Activated CD4-positive, alpha-beta T cell treated with anti-CD3 and anti-CD28 coated beads for 36 hours (primary cell): Measurements from ENCODE around the gene TTLL9. TPM values are rescaled to one million over a fixed set of nuclear protein-coding genes. Genes with fewer than 3 reads are reported as not detected.
"Not testable (repeated sequence)": the region's sequence is repeated elsewhere in the genome, so short reads cannot be mapped to it uniquely, and the experiment has no call there.

Experiments
- ATAC-seq: fragments of 200-7000 bp; cut with Tn5 transposase; one replicate; pipeline ENCODE4 v1.10.0; 2021; ENCODE audit warnings: mild to moderate bottlenecking, moderate library complexity
- CTCF ChIA-PET: fragments of 350-600 bp; sonication (Branson Sonifier 250); formaldehyde crosslinking; loops from one replicate; lab custom pipeline; 2021; ENCODE audit warnings: antibody characterized with exemption; lab: Charles Lee
- POLR2A ChIA-PET: fragments of 350-600 bp; sonication (Branson Sonifier 250); formaldehyde crosslinking; loops from one replicate; lab custom pipeline; 2021; ENCODE audit warnings: antibody characterized with exemption, inconsistent platforms; lab: Charles Lee
- DNase-seq: peaks from one replicate; pipeline ENCODE4 v3.0.0-alpha.2; 2020
- H3K27ac Mint-ChIP-seq: one replicate; pipeline ENCODE4 v1.8.0; 2021; ENCODE audit warnings: mixed read lengths
- H3K27me3 Mint-ChIP-seq: one replicate; pipeline ENCODE4 v1.8.0; 2021; ENCODE audit warnings: mixed read lengths
- H3K36me3 Mint-ChIP-seq: one replicate; pipeline ENCODE4 v1.8.0; 2021; ENCODE audit warnings: low read depth, mixed read lengths
- H3K4me1 Mint-ChIP-seq: one replicate; pipeline ENCODE4 v1.8.0; 2021; ENCODE audit warnings: mixed read lengths
- H3K4me3 Mint-ChIP-seq: one replicate; pipeline ENCODE4 v1.8.0; 2021; ENCODE audit warnings: mild to moderate bottlenecking, moderate library complexity, mixed read lengths
- H3K9me3 Mint-ChIP-seq: one replicate; pipeline ENCODE4 v1.8.0; 2021; ENCODE audit warnings: low read depth, mixed read lengths
- intact Hi-C, 2 experiments: fragments of 100-400 bp; cut with DNase I in 1 of 2; cut with micrococcal nuclease in 1 of 2; formaldehyde crosslinking; loops; one replicate each; pipeline versions ENCODE4 v1.14.2 to v1.15.1; 2022 to 2024; cut with DNase I, micrococcal nuclease
- total RNA-seq, 2 experiments: library from RNA; stranded (reverse); gene quantifications; one replicate each; pipeline ENCODE4 v1.2.3, GENCODE V29; 2021

The TTLL9 gene
- total RNA-seq, 2 experiments from 2014 or later, result not detected

DNA sequence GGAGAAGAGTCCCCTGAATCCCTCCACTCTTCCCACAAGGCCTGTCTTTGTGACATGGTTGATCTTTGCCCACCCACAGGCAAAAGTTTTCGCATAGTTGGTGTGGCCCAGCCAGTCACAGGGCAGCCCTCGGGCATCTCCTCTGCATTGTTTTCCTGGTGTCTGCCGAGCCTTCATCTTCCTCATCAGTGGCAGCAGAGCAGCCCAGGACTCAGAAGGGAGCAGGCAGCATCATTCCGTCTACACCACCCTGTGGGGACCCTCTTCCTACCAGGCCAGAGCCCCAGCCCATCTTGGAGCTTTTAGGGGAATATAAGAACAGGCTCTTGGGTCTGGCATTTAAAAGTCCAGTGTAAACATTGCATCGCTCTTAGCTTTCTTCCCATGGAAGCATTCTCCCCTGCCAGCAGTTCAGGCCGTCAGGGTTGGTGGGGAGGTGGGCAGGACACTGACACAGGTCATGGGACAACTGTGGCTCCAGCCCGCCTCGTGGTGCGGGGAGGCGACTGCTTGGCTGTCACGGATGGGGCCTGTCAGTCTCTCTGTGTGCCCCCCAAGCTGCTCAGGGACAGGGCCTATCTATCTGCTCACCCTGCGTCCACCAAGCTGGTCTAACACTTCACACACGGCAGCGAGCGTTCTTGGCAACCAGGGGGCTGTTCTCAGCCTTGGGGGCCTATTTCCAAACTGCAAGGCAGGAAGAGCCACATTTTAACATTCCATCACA lies 43.2 kb downstream of the TTLL9 start:
- Mint-ChIP-seq H3K4me3 (no peak overlapping the region), H3K27ac (no peak overlapping the region)
- POLR2A ChIA-PET, result no interaction called here

DNA sequence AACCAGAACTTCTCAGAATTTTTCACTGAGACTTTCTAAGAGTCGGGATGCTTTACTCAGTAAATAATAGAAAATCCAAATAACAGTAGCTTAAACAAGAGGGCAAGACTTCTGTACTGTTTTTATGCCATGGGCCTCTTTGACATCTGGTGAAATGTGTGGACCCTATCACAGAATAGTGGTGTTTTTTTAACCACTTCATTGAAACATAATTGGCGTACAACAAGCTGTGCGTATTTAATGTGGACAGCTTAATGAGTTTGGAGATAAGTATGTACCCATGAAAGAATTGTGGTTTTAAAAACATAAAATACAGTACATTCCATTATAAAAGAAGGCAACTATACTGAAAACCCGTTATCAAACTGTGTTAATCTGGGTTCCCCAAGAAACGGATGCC lies 43.7 kb downstream of the TTLL9 start:
- intact Hi-C loops, result no loop called here
- Mint-ChIP-seq H3K4me3 (no peak overlapping the region), H3K27ac (no peak overlapping the region), H3K4me1 (no peaks in the 10 kb centered on the region), H3K27me3 (peaks cover 4% of the 10 kb centered on the region), H3K9me3 (no peaks in the 10 kb centered on the region), H3K36me3 (no peaks in the 10 kb centered on the region)
- CTCF ChIA-PET, result interaction anchor here (0.7 kb wide), 1 partner anchor 117 kb away, joined by 3 read pairs; no protein-coding TSS in a partner anchor
- POLR2A ChIA-PET, result no interaction called here
- ATAC-seq (no peak), DNase-seq (no peak)

More for the DNA sequence above, 43.2 kb downstream of the TTLL9 start:
- DNase-seq (no peak), ATAC-seq (no peak)
- H3K36me3 Mint-ChIP-seq, result no peaks in the 10 kb centered on the region
- H3K27me3 Mint-ChIP-seq, result no peaks in the 10 kb centered on the region
- H3K4me1 Mint-ChIP-seq, result no peaks in the 10 kb centered on the region
- CTCF ChIA-PET, result interaction anchor here (0.6 to 0.7 kb wide), 2 partner anchors 104 to 118 kb away, joined by 3 to 5 read pairs; no protein-coding TSS in a partner anchor
- intact Hi-C loops, result no loop called here
- no peaks in the 10 kb centered on the region for H3K9me3 Mint-ChIP-seq

DNA sequence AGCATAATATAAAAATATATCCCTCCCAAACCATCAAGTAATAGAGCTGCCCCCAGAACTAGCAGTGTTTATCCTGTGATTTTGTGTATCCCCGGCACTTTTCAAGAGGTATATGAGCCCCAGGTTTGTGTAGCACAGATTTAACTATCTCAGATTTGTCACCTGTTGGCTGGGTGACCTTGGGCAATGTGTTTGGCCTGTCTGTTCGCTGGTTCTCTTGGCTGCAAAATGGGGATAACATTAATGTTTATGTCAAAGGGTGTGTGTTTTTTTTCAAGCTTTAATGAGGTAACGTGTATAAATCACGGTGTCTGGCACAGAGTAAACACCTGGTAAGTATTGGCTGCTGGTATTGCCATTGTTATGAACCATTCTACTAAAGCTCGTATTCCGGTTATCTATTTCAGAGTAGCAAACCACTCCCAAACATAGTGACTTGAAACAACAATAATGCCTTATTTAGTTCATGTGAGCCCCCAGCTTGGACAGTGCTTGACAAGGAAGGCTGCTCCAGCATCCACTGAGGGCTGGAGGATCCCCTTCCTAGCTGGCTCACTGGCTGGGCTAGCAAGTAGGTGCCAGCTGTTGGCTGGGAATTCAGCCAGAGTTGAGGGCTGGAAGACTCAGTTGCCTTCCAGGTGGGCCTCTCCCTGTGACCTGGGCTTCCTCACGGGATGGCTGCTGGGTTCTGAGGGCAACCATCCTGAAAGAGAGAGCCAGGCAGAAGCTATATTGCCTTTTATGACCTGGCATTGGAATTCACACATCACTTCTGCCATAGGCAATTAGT lies 45.3 kb downstream of the TTLL9 start:
- CTCF ChIA-PET, result no interaction called here
- DNase-seq, result no peak
- H3K4me3 Mint-ChIP-seq, result no peak overlapping the region
- ATAC-seq, result no peak
- peaks cover 6% of the 10 kb centered on the region for H3K27me3 Mint-ChIP-seq
- H3K27ac Mint-ChIP-seq, result no peak overlapping the region
- no peaks in the 10 kb centered on the region for H3K9me3 Mint-ChIP-seq
- no peaks in the 10 kb centered on the region for H3K36me3 Mint-ChIP-seq
- intact Hi-C loops, result no loop called here
- POLR2A ChIA-PET, result no interaction called here
- no peaks in the 10 kb centered on the region for H3K4me1 Mint-ChIP-seq

DNA sequence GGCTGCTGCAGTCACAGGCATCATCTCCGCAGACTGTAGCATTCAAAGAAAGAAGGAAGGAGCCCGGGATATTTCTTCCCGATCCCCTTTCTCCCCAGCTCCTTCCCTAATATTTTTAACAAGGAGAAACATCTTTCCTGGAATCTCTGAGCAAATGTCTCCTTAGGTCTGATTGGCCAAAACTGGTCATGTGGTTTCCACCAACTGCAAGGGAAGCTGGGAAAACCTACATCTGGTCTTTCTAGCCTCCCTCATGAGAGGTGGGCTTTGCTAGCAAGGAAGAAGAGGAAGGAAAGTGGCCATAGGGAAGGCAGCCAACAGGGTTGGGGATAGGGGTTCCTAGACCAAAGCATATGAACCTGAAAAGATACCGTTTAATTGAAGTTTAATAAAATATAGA lies 46.3 kb downstream of the TTLL9 start:
- Mint-ChIP-seq H3K27ac (no peak overlapping the region), H3K9me3 (no peaks in the 10 kb centered on the region), H3K36me3 (no peaks in the 10 kb centered on the region), H3K27me3 (peaks cover 8% of the 10 kb centered on the region), H3K4me1 (no peaks in the 10 kb centered on the region), H3K4me3 (no peak overlapping the region)
- no peak for DNase-seq
- ATAC-seq, result no peak
- CTCF ChIA-PET, result no interaction called here
- POLR2A ChIA-PET, result no interaction called here
- intact Hi-C loops, result no loop called here

DNA sequence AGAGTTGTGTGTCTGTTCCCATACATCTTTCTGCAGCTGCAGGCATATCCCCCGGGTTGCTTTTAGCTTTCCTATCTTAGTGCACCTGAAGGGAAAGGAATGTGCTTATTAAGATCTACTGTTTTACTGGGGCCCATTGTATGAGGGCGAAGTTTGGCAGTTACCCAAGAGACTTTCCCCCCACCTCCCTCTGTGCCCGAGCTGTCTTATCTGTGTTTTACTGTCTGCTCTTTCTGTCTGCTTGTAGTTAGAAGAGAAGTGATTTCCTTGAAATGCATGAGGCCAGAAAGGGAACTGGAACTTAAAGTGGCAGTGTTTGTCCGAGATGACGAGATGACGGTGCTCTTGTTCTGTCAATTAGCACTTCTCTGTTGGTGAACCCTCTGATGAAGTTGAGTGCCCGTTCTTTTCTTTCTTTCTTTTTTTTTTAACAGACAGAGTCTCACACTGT lies 47.6 kb downstream of the TTLL9 start:
- H3K36me3 Mint-ChIP-seq, ATAC-seq, H3K9me3 Mint-ChIP-seq, H3K4me1 Mint-ChIP-seq, POLR2A ChIA-PET, intact Hi-C loops, H3K4me3 Mint-ChIP-seq, H3K27ac Mint-ChIP-seq, DNase-seq: not testable (repeated sequence)
- H3K27me3 Mint-ChIP-seq, result peaks cover 13% of the 10 kb centered on the region
- CTCF ChIA-PET, result interaction anchor here (1.1 kb wide), 1 partner anchor 173 kb away, joined by 3 read pairs; no protein-coding TSS in a partner anchor

DNA sequence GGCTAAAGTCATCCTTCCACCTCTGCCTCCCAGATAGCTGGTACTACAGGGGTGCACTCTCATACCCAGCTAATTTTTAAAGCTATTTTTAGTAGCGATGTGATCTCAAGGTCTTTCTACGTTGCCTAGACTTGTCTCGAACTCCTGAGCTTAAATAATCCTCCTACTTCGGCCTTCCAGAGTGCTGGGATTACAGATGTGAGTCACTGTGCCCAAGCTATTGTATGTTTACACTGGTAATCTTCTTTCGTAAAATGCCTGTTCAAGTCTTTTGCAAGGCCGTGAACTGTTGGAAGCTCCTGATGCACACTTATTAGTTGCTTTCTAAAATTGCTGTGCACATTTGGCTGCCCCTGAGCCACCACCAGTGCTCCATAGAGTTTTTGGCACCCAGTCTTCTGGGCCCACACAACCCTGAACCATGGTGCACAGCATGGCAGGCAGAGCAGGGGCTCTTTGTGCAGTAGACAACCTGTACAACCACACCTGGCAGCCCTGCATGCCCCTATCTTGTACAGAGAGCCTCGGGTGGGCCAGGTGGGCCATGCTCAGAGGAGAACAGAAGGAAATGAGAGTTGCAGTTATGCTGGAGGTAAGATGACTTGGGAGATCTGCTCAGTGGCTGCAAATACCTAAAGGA lies 48.2 kb downstream of the TTLL9 start:
- intact Hi-C loops, result no loop called here
- Mint-ChIP-seq H3K9me3 (no peaks in the 10 kb centered on the region), H3K27me3 (peaks cover 13% of the 10 kb centered on the region), H3K36me3 (no peaks in the 10 kb centered on the region), H3K4me1 (no peaks in the 10 kb centered on the region), H3K27ac (no peak overlapping the region), H3K4me3 (no peak overlapping the region)
- ATAC-seq, result no peak
- CTCF ChIA-PET, result interaction anchor here (1.1 to 1.3 kb wide), 2 partner anchors 10 to 173 kb away, joined by 3 read pairs; no protein-coding TSS in a partner anchor
- no peak for DNase-seq
- POLR2A ChIA-PET, result no interaction called here

DNA sequence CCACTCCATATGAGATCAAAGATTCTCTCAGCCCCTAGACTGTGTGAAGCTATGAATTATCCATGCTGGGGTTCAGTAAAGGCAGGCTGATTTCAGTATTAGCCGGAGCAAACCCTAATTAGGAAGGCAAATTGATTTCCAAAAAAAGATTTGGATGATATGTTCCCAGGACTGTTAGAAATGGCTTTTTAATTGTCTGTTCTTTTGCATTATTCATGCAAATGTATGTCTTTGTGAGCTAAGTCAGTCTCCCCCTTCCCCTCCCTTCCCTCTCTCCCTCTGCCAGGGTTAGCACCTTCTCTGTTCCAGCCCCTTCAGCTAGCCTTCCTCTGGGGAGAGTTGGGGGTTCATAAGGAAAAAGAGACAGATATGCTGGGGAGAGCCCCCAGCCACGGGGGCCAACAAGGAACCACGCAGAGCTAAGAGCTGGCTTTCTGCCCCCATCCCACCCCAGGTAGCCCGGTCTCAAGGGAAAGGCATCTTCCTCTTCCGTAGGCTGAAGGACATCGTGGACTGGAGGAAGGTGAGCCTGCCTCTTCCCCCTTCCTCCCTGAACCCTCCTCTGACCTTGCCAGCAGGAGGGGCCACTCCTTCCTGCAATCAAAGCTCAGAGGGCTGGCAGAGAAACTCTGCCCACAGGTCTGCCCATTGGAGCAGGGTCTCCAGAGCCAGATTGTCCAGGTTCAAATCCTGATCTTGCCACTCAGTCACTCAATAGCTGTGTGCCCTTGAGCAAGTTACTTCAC lies 49.1 kb downstream of the TTLL9 start:
- no peaks in the 10 kb centered on the region for H3K4me1 Mint-ChIP-seq
- H3K9me3 Mint-ChIP-seq, result no peaks in the 10 kb centered on the region
- ChIA-PET POLR2A (no interaction called here), CTCF (interaction anchor here (1.2 to 1.4 kb wide), 3 partner anchors 11 to 96 kb away, joined by 3 read pairs; no protein-coding TSS in a partner anchor)
- intact Hi-C loops, result no loop called here
- H3K4me3 Mint-ChIP-seq, result no peak overlapping the region
- no peak for ATAC-seq
- peaks cover 19% of the 10 kb centered on the region for H3K27me3 Mint-ChIP-seq
- H3K27ac Mint-ChIP-seq, result no peak overlapping the region
- no peaks in the 10 kb centered on the region for H3K36me3 Mint-ChIP-seq
- no peak for DNase-seq

DNA sequence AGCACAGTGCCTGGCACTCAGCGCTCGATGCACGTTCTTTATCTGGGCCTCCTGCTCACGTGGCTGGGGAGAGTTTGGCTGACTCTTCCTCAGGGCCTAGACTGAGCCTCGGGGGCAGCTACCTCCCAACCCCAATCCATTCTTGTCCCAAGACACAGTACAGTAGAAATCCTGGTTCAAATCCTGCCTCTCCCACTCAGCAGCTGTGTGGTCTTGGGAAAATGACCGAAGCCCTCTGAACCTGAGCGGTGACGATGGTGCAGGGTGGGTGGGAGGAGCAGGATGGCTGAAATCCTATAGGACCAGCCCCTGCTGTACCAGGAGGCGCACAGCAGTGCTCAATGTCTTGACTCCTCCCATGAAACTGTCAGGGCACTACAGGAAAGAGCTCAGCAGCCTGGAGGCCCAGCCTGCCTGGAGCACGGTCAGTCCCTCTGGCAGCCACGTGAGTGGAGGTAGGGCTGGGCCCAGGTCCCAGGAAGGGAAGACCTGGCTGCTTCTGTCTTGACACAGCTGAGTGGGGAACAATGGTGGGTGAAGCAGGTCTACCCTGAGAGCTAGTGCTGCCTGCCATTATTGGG lies 49.9 kb downstream of the TTLL9 start:
- Mint-ChIP-seq H3K27ac (no peak overlapping the region), H3K4me3 (no peak overlapping the region), H3K9me3 (no peaks in the 10 kb centered on the region), H3K36me3 (no peaks in the 10 kb centered on the region), H3K4me1 (no peaks in the 10 kb centered on the region), H3K27me3 (peaks cover 19% of the 10 kb centered on the region)
- CTCF ChIA-PET, result interaction anchor here (1.2 to 1.4 kb wide), 2 partner anchors 10 to 97 kb away, joined by 3 read pairs; no protein-coding TSS in a partner anchor
- intact Hi-C loops, result no loop called here
- no peak for DNase-seq
- ATAC-seq, result no peak
- POLR2A ChIA-PET, result no interaction called here

DNA sequence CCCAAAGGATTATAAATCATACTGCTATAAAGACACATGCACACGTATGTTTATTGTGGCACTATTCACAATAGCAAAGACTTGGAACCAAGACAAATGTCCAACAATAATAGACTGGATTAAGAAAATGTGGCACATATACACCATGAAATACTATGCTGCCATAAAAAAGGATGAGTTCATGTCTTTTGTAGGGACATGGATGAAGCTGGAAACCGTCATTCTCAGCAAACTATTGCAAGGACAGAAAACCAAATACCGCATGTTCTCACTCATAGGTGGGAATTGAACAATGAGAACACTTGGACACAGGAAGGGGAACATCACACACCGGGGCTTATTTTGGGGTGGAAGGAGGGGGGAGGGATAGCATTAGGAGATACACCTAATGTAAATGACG lies 51.0 kb downstream of the TTLL9 start:
- POLR2A ChIA-PET, H3K9me3 Mint-ChIP-seq, DNase-seq, intact Hi-C loops, H3K36me3 Mint-ChIP-seq, H3K4me3 Mint-ChIP-seq, H3K27ac Mint-ChIP-seq, H3K4me1 Mint-ChIP-seq, ATAC-seq: not testable (repeated sequence)
- CTCF ChIA-PET, result interaction anchor here (0.7 kb wide), 1 partner anchor 30 kb away, joined by 3 read pairs; no protein-coding TSS in a partner anchor
- peaks cover 23% of the 10 kb centered on the region for H3K27me3 Mint-ChIP-seq

DNA sequence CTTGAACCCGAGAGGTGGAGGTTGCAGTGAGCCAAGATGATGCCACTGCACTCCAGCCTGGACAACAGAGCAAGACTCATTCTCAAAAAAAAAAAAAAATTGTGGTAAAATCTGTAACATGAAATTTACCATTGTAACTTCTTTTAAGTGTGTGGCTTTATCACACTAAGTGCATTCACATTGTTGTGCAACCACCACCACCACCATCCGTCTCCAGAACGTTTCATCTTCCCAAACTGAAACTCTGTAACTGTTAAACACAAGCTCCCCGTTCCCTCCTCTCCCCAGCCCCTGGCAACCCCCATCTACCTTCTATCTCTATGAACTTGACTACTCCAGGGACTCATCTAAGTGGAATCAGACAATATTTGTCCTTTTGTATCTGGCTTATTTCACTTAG lies 51.7 kb downstream of the TTLL9 start:
- intact Hi-C loops, result no loop called here
- ATAC-seq, result no peak
- peaks cover 23% of the 10 kb centered on the region for H3K27me3 Mint-ChIP-seq
- H3K9me3 Mint-ChIP-seq, result no peaks in the 10 kb centered on the region
- POLR2A ChIA-PET, result no interaction called here
- DNase-seq, result no peak
- no peak overlapping the region for H3K4me3 Mint-ChIP-seq
- CTCF ChIA-PET, result interaction anchor here (1.6 kb wide), 1 partner anchor 104 kb away, joined by 5 read pairs; no protein-coding TSS in a partner anchor
- no peaks in the 10 kb centered on the region for H3K4me1 Mint-ChIP-seq
- no peaks in the 10 kb centered on the region for H3K36me3 Mint-ChIP-seq
- no peak overlapping the region for H3K27ac Mint-ChIP-seq
